Prostate gland (tissue), 2 donors: ENCODE results near the gene ANKRD55. TPM values are rescaled to one million over a fixed set of nuclear protein-coding genes. Genes with fewer than 3 reads are reported as not detected.

Experiments
- DNase-seq: peaks from one replicate; pipeline ENCODE4 v3.0.0-alpha.2; 2019; ENCODE audit warnings: low spot score
- H3K27ac ChIP-seq, 2 donors: fragments of 200-600 bp; sonication (generic); 2 replicates each; pipeline ENCODE4 v1.5.1; 2017 to 2019
- H3K27me3 ChIP-seq: fragments of 200-600 bp; sonication (generic); replicated peaks from 2 replicates; pipeline ENCODE4 v1.5.1; 2019; ENCODE audit not compliant: insufficient read depth
- H3K36me3 ChIP-seq, 2 donors: fragments of 200-600 bp; sonication (generic); 1 replicate in 1 of 2; 2 replicates in 1 of 2; pipeline versions ENCODE4 v1.5.1 to v1.8.1; 2017 to 2019
- H3K4me1 ChIP-seq: fragments of 200-600 bp; sonication (generic); replicated peaks from 2 replicates; pipeline ENCODE4 v1.5.1; 2019
- H3K4me3 ChIP-seq, 2 donors: fragments of 200-600 bp; sonication (generic); 2 replicates each; pipeline ENCODE4 v1.5.1; 2017 to 2019
- H3K9me3 ChIP-seq: fragments of 200-600 bp; sonication (generic); 2 replicates; pipeline ENCODE4 v1.5.1; 2017
- POLR2A ChIP-seq: fragments of 450-650 bp; IDR thresholded peaks from one replicate; pipeline ENCODE4 v1.6.1; 2016; ENCODE audit warnings: antibody characterized with exemption, mild to moderate bottlenecking
- POLR2AphosphoS5 ChIP-seq: sonication (generic); formaldehyde crosslinking; IDR thresholded peaks from one replicate; pipeline ENCODE4 v1.6.1; 2017; ENCODE audit warnings: antibody characterized with exemption
- WGBS: methylation state at CpG from one replicate; pipeline ENCODE4 v1.1.5; 2018; 5-methylcytosine and 5-hydroxymethylcytosine counted together
- intact Hi-C: fragments of 100-400 bp; cut with DNase I; formaldehyde crosslinking; loops from one replicate; pipeline ENCODE4 v1.14.2; 2022
- total RNA-seq, 2 donors: library from RNA; depleted of rRNA; stranded (reverse); fragments of >200 nt; gene quantifications; one replicate each; pipeline ENCODE4 v1.1.0, GENCODE V29; 2016
- TF ChIP-seq, protein P1 (sequence below), 4 experiments: fragments of 200-600 bp in 2 of 4; fragments of 450-650 bp in 2 of 4; sonication (generic) in 2 of 4; IDR thresholded peaks; 1 replicate in 3 of 4; 2 replicates in 1 of 4; pipeline ENCODE4 v1.5.1; 2016 to 2019; ENCODE audit warnings: antibody characterized with exemption in 4 of 4, mild to moderate bottlenecking in 2 of 4, moderate library complexity in 2 of 4

ANKRD55 gene
- total RNA-seq, 2 donors from 2014 or later: 1.1 TPM; not detected in 1

DNA sequence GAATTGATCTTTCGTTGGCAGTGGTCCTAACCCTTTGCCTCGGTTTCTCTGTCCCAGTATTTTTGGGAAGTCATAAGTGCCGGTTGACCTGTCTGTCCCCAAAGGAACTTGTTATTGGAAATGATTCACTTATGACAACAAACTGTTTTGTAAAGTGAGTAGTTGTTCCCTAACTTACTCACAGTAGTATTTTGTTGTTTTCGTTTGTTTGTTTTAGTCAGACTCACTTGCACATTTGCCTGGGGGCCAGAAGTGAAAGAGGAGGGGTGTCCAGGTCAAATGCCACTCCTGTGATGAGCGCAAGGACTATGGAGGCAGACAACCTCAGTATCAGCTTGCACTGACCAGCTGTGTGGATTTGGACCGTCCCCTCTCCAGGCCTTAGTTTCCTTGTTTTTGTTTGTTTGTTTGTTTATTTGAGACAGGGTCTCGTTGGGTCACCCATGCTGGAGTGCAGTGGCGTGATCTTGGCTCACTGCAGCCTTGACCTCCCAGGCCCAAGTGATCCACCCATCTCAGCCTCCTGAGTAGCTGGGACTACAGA, 47.3 kb downstream of the ANKRD55 start:
- DNase-seq: no peak
- no peaks in the 10 kb centered on the region for H3K36me3 ChIP-seq
- TF ChIP-seq POLR2AphosphoS5: no peak
- TF ChIP-seq POLR2A: no peak
- TF ChIP-seq, protein P1, sequence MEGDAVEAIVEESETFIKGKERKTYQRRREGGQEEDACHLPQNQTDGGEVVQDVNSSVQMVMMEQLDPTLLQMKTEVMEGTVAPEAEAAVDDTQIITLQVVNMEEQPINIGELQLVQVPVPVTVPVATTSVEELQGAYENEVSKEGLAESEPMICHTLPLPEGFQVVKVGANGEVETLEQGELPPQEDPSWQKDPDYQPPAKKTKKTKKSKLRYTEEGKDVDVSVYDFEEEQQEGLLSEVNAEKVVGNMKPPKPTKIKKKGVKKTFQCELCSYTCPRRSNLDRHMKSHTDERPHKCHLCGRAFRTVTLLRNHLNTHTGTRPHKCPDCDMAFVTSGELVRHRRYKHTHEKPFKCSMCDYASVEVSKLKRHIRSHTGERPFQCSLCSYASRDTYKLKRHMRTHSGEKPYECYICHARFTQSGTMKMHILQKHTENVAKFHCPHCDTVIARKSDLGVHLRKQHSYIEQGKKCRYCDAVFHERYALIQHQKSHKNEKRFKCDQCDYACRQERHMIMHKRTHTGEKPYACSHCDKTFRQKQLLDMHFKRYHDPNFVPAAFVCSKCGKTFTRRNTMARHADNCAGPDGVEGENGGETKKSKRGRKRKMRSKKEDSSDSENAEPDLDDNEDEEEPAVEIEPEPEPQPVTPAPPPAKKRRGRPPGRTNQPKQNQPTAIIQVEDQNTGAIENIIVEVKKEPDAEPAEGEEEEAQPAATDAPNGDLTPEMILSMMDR (IDR thresholded peaks at IDR 0.05): no peak
- H3K27me3 ChIP-seq: no peaks in the 10 kb centered on the region
- no peaks in the 10 kb centered on the region for H3K4me1 ChIP-seq
- H3K4me3 ChIP-seq: no peak overlapping the region
- H3K9me3 ChIP-seq: no peaks in the 10 kb centered on the region
- no peak overlapping the region for H3K27ac ChIP-seq
- WGBS: 90% methylated on average over 8 of the region's 8 CpGs
- intact Hi-C loops: no loop called here

DNA sequence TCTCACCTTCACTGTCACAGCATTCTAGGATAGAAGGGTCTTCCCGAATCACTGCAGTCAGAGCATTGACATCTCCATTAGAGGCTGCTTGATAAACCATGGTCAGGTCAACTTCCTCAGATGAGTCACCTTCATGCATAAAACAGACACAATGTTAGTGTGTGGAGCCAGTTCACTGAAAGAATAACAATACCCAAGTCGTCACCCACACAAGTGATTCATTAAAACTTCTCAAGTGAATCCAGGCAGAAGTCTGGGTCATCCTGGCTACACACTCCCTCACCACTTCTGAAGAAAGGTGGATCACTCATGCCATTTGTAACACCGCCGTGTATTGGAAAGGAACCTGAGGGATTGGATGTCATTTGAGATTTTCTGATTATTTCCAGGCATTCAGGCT, 49.6 kb downstream of the ANKRD55 start:
- no peak for TF ChIP-seq POLR2AphosphoS5
- TF ChIP-seq, protein P1 (IDR thresholded peaks at IDR 0.05): no peak
- no peak for TF ChIP-seq POLR2A
- intact Hi-C loops: no loop called here
- no peaks in the 10 kb centered on the region for H3K4me1 ChIP-seq
- H3K4me3 ChIP-seq: no peak overlapping the region
- H3K27ac ChIP-seq: no peak overlapping the region
- DNase-seq: no peak
- H3K36me3 ChIP-seq: no peaks in the 10 kb centered on the region
- 59% methylated on average over 4 of the region's 4 CpGs for WGBS
- H3K9me3 ChIP-seq: no peaks in the 10 kb centered on the region
- no peaks in the 10 kb centered on the region for H3K27me3 ChIP-seq

DNA sequence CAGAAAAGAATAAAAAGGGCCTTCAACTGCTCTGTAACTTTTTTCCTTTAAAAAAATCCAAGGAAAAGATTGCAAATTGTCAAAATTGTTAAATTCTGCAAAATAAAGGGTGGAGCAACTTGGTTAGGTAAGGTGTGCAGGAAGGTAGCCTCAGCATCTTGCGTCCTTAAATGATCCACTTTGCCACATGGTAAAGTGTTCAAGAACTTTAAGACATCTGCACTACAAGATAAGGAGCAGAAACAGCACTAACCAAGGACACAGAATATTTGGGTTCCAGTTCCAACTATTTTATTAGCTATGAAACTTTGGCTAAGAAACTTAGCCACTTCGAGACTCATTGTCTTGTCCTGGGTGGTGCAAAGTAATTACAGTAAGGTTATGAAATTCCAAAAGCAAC, 53.7 kb downstream of the ANKRD55 start:
- DNase-seq: no peak
- no peak overlapping the region for H3K4me3 ChIP-seq
- no peaks in the 10 kb centered on the region for H3K9me3 ChIP-seq
- H3K36me3 ChIP-seq: no peaks in the 10 kb centered on the region
- intact Hi-C loops: no loop called here
- no peak overlapping the region for H3K27ac ChIP-seq
- no peaks in the 10 kb centered on the region for H3K27me3 ChIP-seq
- 39% methylated on average over 2 of the region's 2 CpGs for WGBS
- TF ChIP-seq POLR2A (no peak), POLR2AphosphoS5 (no peak)
- TF ChIP-seq, protein P1 (IDR thresholded peaks at IDR 0.05): no peak
- no peaks in the 10 kb centered on the region for H3K4me1 ChIP-seq

DNA sequence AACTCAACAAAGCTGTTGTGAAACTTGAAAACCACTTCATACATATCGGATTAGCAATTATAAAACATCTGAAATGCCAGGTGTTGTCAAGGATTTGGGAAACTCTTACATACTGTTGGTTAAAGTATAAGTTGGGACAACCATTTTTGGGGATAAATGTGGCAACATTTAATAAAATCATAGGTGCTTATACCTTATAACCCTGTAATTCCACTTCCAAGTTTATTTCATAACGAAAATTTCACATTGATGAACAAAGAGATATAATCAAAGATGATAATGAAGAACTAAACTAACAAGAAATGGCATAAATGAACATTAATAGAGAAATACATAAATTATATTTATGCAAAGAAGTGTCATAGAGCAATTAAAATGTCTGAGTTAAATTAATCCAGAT, 54.3 kb downstream of the ANKRD55 start:
- intact Hi-C loops: no loop called here
- H3K4me1 ChIP-seq: no peaks in the 10 kb centered on the region
- H3K27me3 ChIP-seq: no peaks in the 10 kb centered on the region
- no peak overlapping the region for H3K27ac ChIP-seq
- no peak for DNase-seq
- no peaks in the 10 kb centered on the region for H3K9me3 ChIP-seq
- no peak overlapping the region for H3K4me3 ChIP-seq
- TF ChIP-seq POLR2AphosphoS5 (no peak), POLR2A (no peak)
- TF ChIP-seq, protein P1 (IDR thresholded peaks at IDR 0.05): no peak
- no peaks in the 10 kb centered on the region for H3K36me3 ChIP-seq
- 83% methylated on average over 2 of the region's 2 CpGs for WGBS

DNA sequence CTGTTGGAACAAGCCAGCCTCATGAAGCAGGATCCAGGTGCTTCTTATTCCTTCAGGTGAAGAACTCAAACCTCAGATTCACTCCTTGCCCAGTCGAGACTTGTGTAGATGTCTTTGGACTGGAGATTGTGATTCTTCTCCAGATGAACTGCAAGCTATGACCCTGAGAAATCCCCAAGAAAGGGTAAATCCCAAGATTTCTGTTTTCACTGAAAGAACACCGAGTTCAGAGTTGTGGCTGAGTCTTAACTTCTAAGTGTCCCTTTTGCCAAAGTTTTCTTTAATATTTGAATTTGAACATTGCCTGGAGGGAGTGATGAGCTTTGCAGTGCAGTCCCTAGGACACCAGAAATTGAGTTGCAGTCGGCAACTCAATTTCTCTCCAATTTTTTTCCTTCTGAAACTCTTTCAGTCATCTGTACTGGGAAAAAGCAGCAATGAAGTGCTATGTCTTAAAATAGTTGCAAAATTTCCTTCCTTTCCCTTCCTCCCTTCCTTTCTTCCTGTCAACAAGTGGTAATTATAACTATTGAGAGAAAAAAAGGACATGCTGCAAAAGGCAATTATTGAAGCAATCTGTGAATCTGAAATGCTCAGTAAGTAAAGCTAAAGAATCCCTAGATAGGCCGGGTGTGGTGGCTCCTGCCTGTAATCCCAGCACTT, 56.1 kb downstream of the ANKRD55 start:
- Histone ChIP-seq H3K9me3 (no peaks in the 10 kb centered on the region), H3K4me1 (no peaks in the 10 kb centered on the region), H3K27ac (no peak overlapping the region), H3K27me3 (no peaks in the 10 kb centered on the region), H3K36me3 (no peaks in the 10 kb centered on the region), H3K4me3 (no peak overlapping the region)
- TF ChIP-seq, protein P1 (IDR thresholded peaks at IDR 0.05): no peak
- no peak for TF ChIP-seq POLR2AphosphoS5
- no peak for TF ChIP-seq POLR2A
- DNase-seq: no peak
- WGBS: 55% methylated on average over 4 of the region's 4 CpGs
- intact Hi-C loops: no loop called here
